IMR-90 (cell line): ENCODE data around the gene PHF21A.

Experiments used
- CEBPB ChIP-seq: IDR thresholded peaks from 2 replicates; pipeline ENCODE4 v1.6.1; 2012; ENCODE audit warnings: low read depth, low read length, improper control_type of control experiment
- CHD1 ChIP-seq: IDR thresholded peaks from 2 replicates; pipeline ENCODE4 v1.6.1; 2012; ENCODE audit warnings: low read depth, low read length, improper control_type of control experiment
- CTCF ChIP-seq: conservative IDR thresholded peaks from 2 replicates; pipeline ENCODE4 v1.5.1; 2012; ENCODE audit warnings: mild to moderate bottlenecking, low read depth, low read length, improper control_type of control experiment
- FOS ChIP-seq: fragments of 150-350 bp; IDR thresholded peaks from 2 replicates; pipeline ENCODE4 v1.6.1; 2016; ENCODE audit warnings: low read depth, low read length
- MAZ ChIP-seq: IDR thresholded peaks from 2 replicates; pipeline ENCODE4 v1.6.1; 2012; ENCODE audit warnings: low read depth, mild to moderate bottlenecking, low read length, improper control_type of control experiment, moderate library complexity, borderline replicate concordance
- MXI1 ChIP-seq: IDR thresholded peaks from 2 replicates; pipeline ENCODE4 v1.6.1; 2012; ENCODE audit warnings: low read depth, mild to moderate bottlenecking, low read length, moderate library complexity, borderline replicate concordance
- POLR2A ChIP-seq: IDR thresholded peaks from 2 replicates; pipeline ENCODE4 v1.6.1; 2012; ENCODE audit warnings: mild to moderate bottlenecking, low read depth, low read length
- RAD21 ChIP-seq: IDR thresholded peaks from 2 replicates; pipeline ENCODE4 v1.6.1; 2012; ENCODE audit warnings: low read length, improper control_type of control experiment
- RCOR1 ChIP-seq: IDR thresholded peaks from 2 replicates; pipeline ENCODE4 v1.6.1; 2012; ENCODE audit warnings: mild to moderate bottlenecking, low read length, improper control_type of control experiment; ENCODE audit not compliant: insufficient replicate concordance
- RFX5 ChIP-seq: IDR thresholded peaks from 2 replicates; pipeline ENCODE4 v1.8.0; 2012; ENCODE audit warnings: low read depth, mild to moderate bottlenecking, low read length, moderate library complexity
- TF ChIP-seq, protein P1 (sequence below): fragments of 150-350 bp; IDR thresholded peaks from 2 replicates; pipeline ENCODE4 v1.6.1; 2017; ENCODE audit warnings: mild to moderate bottlenecking, antibody characterized with exemption, low read length, low read depth

DNA sequence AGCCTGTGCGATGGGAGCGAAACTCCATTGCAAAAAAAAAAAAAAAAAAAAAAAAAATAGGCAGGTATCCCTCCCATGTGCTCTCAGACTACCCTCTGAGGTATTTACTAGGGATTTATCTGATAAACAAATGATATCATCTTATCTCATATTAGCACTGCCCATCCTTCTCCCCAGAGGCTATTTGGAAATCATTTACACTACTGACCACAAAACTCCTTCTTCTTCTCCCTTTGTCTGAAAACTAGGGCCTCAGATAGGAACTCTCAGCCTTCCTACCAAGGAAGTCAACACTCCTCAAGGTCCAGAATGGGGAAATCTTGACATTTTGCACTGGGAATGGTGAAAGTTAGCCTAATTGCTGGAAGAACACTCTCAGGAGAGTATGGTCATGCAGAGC lies 152.4 kb downstream of the PHF21A start:
- TF ChIP-seq POLR2A (no peak), FOS (no peak), CTCF (no peak), MXI1 (no peak), RAD21 (no peak), MAZ (no peak), RCOR1 (no peak), CHD1 (no peak), CEBPB (no peak), RFX5 (no peak)
- TF ChIP-seq, protein P1, sequence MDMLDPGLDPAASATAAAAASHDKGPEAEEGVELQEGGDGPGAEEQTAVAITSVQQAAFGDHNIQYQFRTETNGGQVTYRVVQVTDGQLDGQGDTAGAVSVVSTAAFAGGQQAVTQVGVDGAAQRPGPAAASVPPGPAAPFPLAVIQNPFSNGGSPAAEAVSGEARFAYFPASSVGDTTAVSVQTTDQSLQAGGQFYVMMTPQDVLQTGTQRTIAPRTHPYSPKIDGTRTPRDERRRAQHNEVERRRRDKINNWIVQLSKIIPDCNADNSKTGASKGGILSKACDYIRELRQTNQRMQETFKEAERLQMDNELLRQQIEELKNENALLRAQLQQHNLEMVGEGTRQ = no peak
